Measurements from ENCODE around the gene CYP2U1.

GRCh38 chr4:107915220-107915619, 16.1 kb upstream of the CYP2U1 start:
- TF ChIP-seq POLR2AphosphoS5 (IDR thresholded peaks at IDR 0.05; ENCODE audit: low read depth, low read length), result no peak
- TF ChIP-seq SIN3A (IDR thresholded peaks at IDR 0.05; ENCODE audit: borderline replicate concordance, insufficient read depth, low read length), result no peak
- TF ChIP-seq REST (IDR thresholded peaks at IDR 0.05; ENCODE audit: insufficient read depth in 1 of 2, low read depth in 2 of 2, low read length in 2 of 2), result no peak
